ENCODE results near the gene IL21R.
"Not testable (repeated sequence)": the region's sequence is repeated elsewhere in the genome, so short reads cannot be mapped to it uniquely, and the experiment has no call there.

The IL21R gene

DNA sequence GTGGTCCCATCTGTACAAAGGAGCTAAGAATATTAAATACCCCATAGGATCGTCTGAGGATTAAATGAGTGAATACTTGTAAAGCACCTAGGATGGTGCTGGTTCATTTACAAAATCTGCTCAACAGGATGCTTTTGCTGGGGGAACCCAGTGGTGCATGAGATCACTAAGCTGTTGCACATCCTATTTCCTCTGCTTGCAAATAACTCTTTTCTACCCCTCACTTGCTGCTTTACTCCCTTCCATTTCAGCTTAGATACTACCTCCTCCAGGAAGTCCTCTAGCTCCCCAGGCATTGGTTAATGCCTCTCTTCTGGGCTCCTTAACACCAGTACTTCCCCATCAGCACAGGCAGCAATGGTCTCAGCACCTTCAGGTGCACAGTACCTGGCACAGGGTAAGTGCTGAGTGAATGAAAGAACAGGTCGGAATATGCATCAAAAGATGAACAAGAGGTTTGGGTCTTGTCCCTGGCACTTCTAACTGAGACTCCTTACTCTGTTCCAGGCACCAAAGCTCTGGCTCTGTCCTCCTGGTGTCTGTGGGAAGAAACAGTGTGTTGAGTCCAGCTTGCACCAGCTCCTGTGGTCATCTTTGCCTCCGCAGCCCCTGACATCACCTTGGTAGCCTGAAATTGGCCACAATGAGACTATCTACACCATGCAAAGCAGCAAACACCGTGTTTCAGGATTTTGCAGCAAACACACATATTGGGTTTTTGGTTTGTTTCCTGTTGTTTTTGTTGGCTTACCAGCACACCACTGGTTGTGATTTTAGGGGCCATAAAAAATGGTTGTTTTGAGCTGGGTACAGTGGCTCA, 24.1 kb upstream of the IL21R start:
- peak; percentile 35 for DNase-seq

DNA sequence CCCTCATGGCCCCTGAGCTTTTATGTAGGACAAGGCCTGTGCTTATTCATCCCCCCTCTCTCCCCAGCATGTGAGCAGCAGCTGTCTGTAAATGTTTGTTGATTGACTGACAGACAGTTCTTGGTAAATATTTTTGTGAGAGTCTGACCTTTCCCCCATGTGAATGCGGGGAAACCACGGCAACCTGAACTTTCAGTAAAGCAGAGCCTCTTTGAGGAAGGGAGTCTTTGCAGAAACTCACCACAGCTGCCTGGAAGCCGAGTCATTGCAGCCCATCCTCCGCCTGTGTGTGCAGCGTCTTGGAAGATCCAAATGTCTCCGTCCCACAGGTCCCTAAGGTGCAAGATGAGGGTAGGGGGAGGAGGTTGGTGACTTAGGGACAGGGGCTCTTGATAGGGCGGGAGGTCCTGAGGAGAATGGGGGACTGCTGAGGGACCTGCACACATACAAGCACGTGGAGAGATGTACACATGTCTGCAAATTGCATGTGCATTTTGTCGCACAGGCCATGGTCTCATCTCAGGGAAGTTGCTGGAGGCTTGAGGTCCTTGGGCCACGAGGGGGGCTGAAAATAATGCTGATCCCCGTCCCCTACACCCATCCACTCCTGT, 23.0 kb upstream of the IL21R start:
- DNase-seq: peak; percentile 83

DNA sequence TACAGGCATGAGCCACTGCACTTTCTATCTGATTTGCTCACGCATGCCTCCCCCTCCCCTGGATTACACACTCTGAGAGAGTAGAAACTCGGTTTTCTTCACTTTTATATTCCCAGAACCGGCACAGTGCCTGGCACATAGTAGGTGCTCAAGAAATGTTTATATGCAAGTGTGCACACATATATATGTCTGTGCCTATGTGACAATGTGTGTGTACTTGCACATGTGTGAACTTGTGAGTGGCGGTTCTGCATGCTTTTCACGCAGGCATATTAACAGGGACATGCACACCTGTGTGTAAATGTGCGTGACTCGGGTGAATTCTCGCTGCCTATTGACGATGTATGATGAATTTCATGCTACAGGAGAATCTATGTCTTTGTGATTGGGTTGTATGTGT, 22.1 kb upstream of the IL21R start:
- DNase-seq: no peak

DNA sequence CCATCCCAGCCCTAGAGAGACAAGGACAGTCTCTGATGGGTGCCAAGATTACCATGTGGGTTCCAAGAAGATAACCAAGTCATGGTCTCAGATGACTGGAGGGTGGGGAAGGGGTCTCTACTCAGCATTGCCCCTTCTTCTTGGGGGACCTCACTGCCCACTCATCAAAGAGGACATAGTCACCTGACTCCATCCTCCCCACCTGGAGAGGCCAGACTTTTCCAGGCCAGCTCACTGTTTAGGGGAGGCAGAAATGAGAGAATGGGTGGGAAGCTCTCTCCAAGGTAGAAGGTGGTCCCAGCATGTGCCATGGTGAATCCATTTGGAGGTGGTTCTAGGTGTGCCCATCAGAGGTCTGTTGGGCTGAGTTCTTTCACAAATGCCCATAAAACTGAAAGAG, 20.7 kb upstream of the IL21R start:
- peak; percentile 22 for DNase-seq

DNA sequence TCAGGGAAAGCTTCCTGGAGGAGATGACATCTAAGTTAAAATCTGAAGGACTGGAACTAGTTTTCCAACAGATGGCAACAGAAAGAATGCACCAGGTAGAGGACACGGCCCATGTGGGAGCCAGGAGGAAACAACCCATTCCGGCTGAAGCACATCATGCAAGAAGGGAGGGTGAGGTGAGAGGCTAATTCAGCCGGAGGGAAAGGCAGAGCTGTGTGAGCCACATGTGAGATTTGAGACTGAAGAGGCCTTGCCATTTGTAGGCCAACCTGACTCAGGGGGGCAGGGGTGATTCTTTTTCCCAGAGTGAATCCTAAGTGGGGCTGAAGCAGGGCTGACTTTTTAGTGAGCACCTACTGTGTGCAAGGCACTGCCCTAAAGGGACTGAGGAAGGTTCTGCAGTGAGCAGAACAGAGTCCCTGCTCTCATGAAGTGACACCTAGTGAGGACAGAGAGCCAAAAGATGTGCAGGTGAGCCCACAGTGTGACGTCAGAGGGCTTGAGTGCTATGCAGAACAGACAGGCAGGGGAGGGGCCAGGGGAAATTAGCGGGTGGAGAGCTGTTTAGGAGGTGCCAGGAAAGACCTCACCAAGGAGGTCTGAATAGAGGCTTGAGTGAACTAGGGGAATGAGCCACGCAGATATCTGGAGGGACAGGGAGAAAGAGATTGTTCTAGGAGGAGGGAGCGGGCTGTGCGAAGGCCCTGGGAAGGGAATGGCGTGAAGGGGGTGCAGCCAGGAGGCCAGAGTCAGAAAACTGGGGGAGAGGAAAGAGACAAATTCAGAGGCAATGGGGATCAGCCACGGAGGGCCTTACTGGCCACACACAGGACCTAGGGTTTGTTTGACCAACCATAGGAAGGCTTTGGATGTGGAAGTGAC, 19.8 kb upstream of the IL21R start:
- peak; percentile 47 for DNase-seq

DNA sequence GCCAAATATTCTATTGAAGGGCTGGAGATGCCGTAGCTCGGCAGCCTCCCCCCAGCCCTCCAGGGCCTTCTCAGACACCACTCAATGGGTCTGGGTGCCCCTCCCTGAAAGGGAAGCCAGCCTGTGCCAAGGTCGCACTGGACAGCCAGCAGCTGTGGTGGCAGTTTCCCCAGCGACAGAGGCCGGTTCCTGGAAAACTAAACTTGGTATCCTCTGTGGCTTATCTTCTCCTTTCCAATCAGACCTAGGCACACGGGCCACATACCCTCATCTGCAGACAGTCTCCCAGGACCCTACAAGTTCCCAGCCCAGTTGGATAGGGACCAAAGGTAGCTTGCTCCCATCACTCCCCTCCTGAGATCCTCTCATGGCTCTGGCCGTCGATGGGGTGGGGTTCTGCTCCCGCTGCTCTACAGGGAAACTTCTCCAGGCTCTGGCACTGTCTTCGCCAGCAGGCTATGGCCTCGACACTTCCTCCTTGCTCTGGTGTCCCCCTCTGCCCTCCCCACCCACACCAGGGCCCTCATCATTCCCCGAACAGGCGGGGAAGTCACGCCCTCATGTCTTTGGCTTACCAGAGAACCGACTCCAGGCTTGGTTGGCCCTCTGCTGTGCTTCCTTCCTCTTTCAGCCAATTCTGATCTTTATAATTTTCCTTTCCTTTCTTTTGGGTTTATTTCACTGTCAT, 18.3 kb upstream of the IL21R start:
- DNase-seq: peak; percentile 28

DNA sequence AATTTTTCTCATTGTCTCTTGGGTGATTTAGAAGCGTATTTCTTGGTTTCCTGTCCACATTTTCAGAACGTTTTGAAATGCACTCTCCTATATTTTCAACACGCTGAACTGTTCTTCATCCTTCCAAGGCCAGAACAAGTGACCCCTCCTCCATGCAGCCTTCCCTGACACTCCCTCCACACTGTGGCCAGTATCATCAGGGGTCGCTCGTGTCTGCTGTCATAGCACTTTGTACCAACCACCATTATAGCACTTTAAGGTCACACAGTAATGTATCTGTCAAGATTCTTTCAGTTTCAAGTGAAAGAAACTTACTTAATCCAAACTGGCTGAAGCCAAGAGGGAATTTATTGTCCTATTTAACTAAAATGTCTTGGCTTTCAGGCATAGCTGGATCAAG, 17.5 kb upstream of the IL21R start:
- peak; percentile 2 for DNase-seq

DNA sequence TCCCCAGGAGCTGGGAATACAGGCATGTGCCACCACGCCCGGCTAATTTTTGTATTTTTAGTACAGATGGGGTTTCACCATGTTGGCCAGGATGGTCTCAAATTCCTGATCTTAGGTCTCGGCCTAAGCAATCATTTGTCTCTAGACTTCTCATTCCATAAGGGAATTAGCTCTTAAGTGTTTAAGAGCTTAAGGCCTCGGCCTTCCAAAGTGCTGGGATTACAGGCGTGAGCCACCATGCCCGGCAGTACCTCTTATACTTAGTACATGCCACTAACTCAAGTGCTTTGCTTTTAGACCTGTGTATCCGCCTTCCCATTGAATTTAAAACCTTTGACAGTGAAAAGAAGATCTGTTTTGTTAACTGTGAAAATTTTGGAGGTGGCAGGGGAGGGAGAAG, 16.6 kb upstream of the IL21R start:
- DNase-seq: no peak

DNA sequence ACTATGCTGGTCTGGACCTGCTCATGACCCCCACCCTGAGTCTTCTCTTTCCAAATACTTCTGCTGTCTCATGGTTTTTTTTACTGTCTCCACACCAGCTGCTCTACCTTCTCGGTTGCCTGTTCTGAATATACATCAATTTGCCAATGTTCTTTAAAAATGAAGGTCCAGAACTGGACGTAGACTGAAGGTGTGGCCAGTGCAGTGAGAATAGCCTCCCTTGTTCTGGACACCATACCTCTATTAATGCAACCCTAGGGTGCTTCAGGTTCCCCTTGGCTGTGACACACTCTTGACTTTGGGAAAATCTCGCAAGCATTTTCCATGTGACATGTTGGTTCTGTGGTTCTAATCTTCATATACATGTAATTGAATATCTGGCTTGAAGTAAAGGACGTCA, 15.3 kb upstream of the IL21R start:
- no peak for DNase-seq

DNA sequence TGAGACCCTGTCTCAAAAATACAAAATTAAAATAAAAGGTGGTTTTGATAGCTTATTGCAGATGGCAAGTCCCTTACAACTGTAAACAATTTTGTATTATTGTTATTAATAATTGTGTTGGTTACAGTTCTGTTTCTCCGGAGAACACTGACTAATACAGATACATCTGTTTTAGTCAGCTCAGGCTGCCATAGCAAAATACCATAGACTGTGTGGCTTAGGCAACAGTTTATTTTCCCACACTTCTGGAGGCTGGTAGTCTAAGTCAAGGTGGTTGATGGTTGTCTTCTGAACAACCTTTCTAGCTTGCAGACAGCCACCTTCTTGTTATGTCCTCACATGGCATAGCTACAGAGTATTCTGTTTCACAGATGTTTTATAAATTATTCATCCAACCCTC, 14.2 kb upstream of the IL21R start:
- DNase-seq: no peak

DNA sequence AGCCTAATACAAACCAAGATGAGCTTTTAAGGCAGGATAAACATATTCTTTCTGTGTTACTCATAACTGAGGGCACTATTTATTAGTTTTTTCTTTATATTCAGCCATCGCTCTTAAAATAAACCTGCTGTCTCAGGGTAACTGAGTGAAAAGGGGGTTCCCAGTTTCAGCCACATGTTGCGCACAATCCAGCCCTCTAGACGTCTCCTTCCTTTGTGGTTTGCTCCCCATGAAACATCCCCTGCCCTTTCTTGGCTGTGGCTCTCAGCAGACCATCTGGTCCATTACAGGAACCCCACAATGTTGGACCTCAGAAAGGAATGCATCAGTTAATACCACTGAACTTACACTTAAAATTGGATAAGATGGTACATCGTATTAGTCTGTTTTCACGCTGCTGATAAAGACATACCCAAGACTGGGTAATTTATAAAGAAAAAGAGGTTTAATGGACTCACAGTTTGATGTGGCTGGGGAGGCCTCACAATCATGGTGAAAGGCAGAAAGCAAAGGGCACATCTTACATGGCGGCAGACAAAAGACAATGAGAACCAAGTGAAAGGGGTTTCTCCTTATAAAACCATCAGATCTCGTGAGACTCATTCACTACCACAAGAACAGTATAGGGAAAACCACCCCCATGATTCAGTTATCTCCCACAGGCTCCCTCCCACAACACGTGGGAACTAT, 12.6 kb upstream of the IL21R start:
- no peak for DNase-seq

DNA sequence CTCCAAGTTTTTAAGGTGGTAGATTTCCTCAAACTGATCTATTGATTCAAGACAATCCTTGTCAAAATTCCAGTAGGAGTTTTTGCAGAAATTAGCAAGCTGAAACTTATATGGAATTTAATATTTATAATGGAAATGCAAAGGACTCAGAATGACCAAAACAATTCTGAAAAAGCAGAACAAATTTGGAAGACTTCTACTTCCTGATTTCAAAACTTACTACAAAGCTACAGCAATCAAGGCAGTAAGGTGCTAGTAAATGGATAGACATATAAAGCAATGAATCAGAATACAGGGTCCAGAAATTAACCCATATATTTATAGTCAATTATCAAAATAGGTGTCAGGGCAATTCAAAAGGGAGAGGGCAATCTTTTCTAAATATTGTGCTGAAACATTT, 11.8 kb upstream of the IL21R start:
- no peak for DNase-seq

DNA sequence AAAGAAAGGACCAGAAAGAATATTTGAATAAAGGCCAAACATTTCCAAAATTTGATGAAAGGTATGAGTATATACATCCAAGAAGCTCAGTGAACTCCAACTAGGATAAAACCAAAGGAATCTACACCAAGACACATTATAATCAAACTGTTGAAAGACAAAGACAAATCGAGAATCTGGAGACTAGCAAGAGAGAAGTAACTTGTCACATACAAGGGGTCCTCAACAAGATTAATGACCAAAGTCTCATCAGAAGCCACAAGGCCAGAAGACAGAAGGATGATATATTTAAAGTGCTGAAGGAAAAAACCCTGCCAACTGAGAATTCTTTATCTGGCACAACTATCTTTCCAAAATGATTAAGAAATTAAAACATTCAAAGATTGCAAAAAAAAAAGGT, 9.3 kb upstream of the IL21R start:
- no peak for DNase-seq

DNA sequence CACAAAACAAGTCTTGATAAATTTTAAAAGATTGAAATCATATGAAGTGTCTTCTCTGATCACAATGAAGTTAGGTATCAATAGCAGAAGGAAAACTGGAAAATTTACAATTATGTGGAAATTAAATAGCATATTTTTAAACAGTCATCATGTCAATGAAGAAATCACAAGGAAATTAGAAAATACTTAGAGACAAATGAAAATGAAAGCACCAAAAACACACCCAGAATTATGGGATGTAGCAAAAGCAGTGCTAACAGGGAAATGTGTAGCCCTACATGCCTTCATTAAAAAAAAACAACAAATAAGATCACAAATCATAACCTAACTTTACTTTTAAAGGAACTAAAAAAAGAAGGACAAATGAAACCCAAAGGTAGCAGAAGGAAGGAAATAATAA, 7.5 kb upstream of the IL21R start:
- DNase-seq: no peak

DNA sequence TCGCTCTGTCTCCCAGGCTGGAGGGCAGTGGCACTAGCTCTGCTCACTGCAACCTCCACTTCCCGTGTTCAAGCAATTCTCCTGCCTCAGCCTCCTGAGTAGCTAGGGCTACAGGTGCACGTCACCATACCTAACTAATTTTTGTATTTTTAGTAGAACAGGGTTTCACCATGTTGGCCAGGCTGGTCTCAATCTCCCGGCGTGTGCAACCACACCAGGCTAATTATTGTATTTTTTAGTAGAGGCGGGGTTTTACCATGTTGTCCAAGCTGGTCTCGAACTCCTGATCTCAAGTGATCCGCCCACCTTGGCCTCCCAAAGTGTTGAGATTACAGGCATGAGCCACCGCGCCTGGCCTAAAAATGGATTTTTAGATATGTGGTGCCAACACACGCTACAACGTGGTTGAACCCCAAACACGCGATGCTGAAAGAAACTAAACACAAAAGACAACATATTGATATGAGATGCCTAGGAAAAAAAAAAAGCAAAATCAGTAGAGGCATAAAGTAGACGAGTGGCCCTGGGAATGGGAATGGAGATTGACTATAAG, 3.6 kb upstream of the IL21R start:
- DNase-seq: not testable (repeated sequence)

DNA sequence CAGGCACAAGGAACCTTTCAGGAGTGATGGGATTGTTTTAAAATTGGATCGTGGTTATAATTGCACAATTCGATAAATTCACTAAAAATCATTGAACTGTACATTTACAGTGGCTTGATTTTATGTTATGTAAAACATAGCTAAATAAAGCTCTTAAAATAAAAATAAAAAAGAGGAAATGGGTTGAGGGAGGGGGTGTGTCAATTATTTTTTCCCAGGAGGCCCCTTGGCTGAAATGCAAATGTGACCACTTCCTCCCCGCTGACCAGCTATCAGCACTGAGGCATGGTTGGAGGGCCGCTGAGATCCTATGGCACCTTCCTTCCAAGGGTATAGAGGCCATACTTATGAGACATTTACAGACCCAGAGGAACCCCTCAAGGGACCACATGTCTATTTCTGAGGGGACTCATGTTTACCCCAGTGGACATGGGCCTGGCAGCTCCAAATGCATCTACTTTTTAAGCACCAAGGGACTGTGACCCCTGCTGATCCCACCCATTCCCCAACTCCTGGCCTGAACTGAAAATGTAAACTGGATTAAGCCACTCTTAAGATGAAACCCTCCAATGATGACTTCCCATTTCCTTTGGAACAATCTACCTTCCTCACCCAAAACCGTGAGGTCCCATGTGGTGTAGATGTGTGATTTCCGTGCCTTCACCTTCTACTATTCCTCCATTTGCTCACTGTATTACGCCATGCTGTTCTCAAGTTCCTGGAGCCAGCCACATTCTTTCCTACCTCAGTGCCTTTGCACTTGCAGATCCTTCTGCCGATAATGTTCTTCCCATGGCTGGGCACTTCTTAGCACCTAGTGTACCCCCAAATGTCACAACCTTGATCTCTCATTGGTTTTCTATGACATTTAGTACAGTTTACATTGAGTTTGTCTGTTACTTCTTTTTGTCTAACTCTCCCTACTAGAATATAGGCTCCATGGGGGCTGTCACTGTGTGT, 2.8 kb upstream of the IL21R start:
- no peak for DNase-seq

DNA sequence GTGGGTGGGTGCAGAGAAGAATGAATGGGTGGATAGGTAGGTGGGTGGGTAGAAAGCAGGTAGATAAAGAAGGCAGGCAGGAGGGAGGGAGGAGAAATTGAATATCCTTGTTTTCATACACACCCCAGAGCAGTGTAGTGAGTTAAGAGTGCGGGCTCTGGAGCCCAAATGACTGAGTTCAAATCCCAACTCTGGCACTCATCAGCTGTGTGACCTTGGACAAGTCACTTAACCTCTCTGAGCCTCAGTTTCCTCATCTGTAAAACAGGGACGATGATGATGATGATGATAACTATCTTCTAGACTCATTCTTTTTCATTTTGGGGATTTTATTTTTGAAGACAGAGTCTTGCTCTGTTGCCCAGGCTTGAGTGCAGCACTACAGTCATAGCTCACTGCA, 2.0 kb upstream of the IL21R start:
- no peak for DNase-seq

DNA sequence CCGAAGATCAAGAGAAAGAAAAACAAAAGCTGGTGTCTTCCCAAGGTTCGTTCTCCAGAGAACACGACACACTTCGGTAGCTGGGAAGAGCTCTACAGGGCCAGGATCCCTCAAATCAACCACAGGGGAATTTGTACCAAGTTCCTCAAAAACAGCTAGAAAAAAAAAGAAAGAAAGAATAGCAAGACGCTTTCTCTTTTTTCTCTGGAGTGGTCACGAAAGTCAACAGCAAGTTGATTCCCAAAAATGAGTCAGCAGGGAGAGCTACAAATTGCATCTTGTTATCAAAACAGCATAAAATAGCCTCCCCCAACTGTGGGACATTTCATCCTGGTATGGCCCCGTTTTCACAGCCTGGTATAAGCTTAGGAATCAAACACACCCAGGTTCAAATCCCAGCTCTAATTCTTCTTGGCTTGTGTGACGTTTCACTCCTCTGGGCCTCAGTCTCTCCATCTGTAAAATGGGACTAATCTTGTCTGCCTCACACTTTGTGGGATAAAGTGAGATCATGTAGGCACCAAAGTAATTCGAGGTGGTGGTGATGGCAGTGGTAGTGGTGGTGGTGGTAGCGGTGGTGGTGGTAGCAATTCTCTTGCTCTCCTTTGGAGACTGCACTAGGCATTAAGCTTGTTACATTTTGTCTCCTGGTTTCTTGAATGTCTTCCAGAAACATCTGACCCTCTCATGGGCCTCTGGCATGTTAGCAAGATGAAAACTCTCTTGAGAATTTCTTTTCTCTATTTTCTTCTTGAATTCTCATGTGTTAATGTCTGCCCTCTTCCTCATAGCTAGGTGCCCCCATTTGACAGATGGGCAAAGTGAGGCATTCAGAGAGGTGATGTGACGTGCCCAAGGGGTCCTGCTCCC, 988 bp upstream of the IL21R start:
- no peak for DNase-seq

DNA sequence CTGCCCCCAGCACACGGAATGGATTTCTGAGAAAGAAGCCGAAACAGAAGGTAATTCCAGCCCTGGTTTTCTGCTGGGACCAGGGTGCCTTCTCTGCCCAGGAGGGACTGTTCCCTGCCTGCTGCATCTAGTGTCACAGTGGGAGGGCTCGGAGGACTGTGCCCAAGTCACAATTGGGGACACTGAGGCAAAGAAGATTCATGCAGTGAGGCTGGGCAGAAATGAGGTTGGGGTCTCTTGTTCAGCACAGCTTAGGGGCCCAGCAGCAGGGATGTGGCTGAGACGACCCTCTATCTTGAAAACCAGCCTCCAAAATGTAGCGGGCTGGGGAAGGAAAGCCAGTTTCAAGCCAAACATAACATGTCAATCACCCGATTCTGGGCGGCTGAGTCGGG, 592 bp downstream of the IL21R start:
- DNase-seq: no peak

Measured in islet precursor cell (in vitro differentiated cells).